Stimulated activated CD4-positive, alpha-beta T cell treated with anti-CD3 and anti-CD28 coated beads, Interleukin-1b, Interleukin-23, amount 100 ng/mL, for 48 hours (primary cell): ENCODE results near the gene PDXK.

Experiments used
- DNase-seq: peaks from one replicate; pipeline ENCODE4 v3.0.0-alpha.2; 2020

The PDXK gene

DNA sequence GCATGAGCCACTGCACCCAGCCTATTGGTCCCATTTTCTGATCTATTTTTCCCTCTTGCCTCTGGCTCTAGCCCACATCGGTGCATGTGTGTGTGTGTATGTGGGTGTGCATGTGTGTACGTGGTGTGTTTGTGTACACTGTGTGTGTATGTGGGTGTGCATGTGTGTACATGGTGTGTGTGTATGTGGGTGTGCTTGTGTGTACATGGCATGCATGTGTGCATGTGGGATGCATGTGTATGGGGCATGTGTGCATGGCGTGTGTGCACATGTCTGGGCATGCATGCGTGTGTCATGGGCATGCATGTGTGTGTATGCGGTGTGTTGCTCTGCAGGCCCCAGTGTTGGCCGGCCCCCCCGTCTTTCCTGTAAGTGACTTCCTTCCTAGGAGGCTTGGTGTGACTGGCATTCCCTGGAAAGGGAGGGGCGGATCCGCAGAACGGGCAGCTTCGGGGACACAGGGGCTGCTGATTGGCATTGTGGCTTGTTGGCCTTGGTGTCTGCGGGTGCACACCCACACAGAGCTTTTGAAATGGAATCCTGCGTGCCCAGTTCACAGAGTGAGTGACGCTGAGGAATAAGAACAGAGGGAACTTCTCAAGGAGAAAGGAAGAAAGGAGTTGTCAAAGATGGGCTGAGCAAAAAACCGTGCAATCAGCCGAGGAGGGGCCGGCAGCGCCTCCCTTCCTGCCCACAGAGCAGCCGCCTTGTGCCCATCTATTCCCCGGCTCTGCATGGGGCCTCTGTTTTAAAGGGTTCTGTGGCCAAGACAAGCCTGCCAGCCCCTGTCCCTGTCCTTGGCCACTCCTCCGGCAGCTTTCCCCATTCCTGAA lies 8.0 kb downstream of the PDXK start:
- no peak for DNase-seq

DNA sequence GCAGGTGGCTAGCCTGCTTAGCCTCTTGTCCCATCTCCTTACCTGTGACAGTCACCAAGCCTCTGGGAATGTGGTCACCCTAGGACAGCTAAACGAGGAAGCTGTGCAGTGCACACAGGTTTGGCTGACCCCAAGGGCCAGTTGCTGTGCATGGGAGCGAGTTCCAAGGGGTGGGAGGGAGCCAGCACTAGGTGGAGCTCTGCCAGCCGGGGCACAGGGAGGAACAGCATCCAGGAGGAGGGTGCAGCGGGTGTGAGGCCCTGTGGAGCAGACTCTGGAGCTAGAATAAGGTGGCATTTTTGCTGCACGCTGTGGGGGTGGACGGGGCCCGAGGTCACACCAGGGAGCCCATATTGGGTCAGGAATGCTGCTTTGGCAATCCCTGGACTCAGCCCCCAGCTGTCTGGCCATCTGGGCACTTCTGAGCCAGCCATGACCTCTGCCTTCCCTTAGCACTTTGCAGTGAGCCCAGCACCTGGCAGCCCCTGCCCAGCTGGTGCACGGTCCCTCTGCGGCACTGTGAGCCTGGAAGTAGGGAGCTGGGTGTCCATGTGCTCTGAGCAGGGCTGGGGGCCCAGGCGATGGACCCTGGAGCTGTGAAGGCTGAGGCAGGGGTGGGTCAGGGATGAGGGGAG lies 8.7 kb downstream of the PDXK start:
- no peak for DNase-seq

DNA sequence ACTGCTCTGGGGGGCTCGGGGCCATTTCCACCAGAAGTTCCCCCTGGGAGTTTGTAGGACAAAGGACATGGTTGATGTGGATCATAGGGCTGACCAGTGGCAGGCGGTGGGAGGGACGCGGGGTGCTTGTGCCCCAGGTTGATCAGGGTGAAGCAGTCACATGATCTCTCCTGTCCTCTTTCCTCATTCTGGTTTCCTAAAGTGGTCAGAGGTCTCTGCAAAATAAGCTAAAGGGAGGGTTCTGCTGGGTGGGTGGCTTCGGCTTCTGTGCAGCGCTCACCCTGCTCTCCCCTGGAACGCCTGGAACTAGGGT lies 9.2 kb downstream of the PDXK start:
- DNase-seq, result no peak

DNA sequence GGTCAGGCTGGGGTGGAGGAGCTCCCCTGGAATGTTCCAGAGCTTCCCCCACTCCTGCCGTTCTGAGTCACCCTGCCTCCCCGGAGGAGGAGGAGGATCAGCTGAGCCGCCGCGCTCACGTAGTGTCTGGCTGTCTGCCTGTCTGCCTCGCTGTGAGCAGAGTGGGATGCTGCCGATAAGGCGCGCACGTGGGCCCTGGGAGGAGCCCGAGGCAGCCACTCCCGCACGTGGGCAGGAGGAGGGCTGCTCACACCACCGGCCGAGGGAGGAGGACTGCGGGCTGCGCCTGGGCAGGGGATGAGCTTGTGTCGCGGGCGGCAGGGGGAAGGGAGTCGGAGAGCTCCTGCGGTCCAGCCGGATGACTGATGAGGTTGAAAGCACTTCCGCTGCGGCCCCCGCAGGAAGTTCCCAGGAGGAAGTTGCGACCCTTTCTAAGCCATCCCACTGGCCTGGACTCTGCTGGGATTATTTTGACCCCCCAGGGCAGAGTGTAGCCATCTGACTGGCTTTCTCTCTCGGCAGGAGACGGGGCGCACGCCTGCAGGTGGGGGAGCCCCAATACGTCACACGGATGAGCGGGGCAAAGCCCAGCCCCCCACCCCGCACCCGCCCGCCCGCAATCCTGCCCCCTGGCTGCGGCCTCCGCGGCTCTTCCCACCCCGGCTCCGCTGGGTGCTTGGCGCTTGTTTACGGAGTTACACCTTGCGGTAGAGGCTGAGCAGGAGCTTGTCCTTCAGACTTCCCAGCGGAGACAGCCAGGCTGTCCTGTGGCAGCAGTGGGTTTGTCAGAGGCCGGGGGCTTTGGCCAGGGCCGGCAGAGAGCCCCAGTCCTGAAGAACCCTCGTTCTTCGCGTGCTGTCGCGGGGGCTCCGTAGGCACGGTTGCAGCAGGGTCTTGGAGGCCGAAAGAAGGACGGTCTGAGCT lies 9.8 kb downstream of the PDXK start:
- peak; percentile 84 for DNase-seq

DNA sequence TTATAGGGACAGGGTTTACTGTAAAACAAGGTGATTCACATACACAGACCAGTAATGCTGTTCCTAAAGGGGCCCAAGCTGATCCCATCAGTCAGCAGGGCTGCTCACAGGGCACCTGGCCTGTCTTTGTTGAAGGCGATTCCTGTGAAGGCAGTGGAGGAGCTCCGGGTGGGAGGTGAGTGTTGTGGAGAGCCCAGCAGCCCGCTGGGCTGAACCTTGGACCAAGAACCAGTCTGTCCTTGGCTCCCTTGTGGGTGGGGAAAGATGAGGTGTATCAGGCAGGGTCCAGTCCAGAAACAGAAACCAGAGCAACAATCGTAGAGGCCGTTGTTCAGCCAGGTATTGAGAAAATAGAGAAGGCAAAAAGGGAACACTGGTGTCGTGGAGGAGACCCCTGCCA lies 12.5 kb downstream of the PDXK start:
- DNase-seq, result no peak

DNA sequence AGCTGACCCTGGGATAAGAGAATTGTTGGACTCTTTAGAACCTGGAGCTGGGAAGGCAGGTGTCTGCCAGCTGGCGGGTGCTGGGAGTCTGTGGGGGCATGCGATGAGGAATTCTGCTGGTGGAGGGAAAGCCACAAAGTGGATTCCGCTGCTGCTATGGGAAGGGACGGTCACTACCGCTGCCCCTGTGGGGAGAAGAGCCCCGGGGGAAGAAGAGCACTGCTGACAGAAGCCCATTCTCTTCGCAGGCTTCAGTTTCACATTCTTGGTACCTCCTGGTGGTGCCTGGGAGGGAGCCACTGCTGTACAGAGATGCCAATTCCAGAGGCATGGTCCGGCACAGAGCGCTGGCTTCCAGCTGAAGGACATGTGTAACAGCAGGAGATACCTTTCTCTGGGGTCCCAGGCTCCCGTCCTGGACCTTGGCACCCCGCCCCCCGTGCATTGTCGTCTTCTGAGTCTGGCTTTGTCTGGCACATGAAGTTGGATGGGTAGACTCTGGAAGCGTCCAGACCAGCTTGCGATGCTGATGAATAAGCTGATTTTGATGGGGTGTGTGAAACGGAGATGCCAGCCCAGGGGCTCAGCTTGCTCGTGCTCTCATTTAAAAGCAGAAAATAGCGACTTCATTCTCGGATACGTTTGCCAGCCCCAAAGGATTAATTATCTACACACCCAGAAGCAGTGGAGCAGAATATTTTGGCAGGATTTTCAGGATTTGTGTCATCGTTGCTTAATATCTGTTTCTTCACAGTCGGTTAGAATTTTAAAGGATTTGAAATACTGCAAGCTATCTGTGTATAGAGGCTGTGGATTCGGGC lies 13.2 kb downstream of the PDXK start:
- DNase-seq, result no peak

DNA sequence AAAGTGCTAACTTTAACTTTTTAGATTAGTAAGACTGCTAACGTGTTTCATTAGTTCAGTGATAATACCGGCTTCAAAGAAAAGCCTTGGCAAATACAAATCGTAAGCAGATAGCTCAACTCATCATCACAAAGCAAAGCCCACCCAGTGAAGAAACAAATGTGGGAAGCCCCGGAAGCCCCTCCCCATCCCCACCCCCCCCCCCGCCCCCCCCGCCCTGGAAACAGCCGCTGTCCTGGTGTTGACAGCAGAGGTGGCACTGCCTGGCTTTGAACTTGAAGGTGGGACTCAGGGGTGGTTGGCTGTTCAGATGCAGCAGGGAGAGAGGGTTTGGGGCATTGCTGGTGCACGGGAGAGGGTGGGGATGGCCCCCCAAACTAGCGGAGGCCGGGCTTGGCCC lies 14.1 kb downstream of the PDXK start:
- DNase-seq, result no peak

DNA sequence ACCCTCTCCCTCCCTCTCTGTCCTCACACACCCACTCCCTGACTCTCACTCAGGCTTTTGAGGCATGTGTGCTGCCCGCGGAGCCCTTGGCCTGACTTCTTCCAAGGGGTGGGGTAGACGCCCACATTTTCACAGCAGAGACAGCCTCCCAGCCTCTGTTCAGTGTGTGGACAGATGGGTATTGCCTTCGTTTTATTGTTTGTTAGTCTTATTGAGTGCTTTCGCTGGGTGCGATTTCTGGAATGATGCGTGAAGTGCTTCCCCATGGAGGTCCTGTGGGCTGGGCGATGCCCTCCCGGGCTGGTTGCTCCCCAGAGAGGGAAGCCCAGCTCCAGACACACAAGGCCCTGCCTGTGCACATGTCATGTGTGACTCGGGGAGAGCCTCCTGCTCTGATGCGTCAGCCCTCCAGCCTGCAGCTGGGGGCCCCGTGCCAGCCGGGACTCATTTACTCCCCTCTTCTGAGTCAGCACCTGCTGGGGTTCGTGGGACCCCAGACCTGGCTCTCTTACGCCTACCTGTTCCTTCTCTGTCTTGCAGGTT lies 14.7 kb downstream of the PDXK start:
- no peak for DNase-seq

DNA sequence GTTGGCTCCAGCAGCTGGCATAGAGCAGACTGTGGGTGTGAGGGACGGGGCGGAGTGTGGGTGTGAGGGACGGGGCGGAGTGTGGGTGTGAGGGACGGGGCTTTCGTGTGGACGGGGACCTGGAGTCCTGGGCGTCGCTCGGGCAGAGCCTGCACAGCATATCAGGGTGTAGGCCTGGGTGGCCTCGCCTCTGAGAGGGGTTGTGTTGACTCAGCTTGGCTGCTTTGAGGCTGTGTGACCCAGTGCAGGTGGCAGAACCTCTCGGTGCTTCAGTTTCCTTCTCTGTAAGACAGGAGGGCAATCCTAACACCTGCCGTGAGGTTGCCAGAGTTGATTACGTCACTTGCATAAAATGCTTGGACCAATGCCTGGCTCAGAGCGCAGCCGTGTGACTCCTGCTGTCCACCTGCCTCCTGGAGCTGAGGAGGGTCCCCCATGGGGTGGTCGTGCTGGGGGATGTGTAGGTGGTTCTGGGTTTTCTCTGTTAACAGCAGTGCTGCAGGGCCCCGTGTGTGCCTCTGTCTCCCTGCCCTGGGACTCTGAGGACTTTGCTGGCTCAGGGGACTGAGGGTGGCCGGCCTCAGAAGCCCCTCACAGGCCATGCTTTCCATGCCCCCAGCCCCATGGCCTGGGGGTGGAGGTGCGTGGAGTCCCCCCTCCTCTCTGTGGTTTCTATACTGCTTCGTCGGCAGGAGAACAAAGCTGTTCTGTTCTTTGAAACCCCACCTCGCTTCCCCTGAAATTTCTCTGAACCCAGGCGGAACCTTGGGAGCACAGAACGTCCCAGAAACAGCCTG lies 15.4 kb downstream of the PDXK start:
- peak; percentile 36 for DNase-seq

DNA sequence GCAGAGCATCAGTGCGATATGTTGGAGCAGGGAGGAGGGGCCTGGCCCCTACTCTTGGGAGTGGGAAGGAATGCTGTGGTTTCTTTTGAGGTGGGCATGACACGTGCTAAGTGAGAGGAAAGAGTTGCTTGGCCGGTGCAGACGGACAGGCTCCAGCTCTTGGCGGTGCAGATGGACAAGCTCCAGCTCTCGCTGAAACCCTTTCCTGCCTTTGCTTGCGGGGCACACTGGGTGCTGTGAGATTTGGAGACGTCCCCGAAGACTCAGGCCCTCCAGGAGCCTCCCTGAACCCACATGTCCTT lies 15.9 kb downstream of the PDXK start:
- DNase-seq, result no peak

DNA sequence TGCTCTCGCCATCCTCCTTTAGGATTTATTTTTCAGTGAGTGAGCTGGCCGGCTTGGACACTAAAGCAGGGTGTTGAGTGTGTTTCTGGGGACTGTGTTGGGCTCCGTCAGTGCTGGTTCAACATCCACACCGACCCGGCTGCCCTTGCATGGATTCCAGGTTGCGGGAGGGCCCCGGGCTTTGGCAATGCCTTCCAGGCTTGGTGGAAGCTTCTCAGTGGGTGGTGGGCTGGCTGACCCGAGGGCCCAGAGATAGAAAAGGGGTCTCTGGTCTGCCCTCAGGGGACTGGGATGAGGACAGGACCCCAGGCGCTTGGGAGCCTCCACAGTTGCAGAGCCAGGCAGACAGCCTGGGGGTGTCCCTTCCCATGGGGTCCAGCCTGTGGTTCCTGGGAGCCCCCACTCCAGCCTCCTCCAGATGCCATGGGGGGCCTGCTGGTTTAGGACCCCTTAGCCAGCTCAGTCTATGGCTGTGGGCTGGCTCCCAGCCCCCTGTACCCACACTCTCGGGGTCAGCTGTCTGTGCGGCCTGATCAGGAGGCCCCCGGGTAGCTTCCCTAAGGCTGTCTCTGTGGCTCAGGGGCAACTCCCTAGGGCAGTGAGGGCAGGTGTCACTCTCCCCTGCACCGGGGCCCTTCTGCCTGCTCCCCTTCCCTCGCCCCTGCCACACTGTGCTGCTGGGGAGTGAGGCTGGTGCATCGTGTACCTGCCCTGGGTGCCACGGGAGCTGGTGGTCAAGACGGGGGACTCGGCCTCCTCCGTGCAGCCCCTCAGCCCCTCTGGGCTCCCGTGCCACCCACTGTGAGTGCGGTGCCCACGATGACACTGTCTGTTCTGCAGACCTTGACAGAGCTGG lies 16.5 kb downstream of the PDXK start:
- no peak for DNase-seq

DNA sequence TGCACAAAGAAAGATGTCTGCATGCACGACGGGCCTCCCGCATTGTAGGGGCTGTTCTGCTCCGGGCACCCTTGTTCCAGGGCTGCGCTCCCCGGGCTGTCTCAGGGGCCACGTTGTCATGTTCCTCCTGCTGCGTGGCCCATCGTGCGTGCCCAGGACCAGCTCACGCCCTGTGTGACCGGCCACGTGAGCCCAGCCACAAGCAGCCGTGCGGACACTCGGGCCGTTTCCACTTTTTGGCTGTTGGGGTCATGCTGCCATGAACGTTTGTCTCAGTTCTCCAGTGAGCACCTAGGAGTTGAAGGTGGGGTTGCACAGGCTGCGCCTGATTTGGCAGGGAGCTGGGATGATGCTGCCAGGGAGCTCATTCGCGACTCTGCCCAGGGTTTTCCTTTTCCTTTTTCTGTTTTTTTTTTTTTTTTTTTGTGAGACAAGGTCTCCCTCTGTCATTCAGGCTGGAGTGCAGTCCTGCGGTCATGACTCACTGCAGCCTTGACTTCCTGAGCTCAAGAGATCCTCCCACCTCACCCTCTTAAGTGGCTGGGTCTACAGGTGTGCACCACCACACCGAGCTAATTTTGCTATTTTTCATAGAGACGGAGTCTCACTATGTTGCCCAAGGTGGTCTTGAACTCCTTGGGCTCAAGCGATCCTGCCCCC lies 17.4 kb downstream of the PDXK start:
- DNase-seq, result no peak

DNA sequence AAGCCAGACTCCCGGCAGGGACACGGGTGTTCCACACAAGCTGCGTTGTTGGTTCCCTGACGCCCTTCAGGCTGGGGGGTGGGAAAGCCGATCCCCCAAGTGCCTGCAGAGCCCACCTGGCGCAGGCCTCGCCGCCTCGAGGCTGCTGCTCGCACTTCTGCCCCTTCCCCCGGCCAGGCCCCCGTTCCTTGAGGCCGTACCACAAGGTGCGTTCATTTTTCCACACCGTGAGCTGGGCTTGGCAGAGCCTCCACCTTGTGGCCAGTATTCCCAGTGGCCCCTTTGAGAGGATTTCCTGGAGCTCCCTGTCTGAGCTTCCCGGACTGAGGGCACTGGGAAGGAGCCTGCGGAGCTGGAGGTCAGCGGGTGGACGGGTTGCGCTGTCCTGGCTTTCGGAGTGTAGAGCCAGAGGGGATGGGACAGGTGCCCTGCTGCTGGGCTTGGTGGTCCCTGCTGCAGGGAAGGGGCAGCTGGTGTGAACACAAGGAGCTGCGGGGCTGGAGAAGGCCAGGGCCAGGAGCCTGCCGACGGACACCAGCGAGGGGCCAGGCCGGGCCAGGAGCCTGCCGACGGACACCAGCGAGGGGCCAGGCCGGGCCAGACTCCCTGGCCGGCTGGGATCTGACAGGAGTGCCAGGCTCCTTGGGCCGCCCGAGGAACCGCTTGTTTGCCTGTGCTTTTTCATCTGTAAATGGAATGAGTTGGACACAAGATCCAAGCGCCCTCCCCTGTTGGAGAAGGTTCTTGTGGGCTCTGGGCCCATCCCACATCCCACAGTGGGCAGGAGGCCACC lies 18.4 kb downstream of the PDXK start:
- no peak for DNase-seq

DNA sequence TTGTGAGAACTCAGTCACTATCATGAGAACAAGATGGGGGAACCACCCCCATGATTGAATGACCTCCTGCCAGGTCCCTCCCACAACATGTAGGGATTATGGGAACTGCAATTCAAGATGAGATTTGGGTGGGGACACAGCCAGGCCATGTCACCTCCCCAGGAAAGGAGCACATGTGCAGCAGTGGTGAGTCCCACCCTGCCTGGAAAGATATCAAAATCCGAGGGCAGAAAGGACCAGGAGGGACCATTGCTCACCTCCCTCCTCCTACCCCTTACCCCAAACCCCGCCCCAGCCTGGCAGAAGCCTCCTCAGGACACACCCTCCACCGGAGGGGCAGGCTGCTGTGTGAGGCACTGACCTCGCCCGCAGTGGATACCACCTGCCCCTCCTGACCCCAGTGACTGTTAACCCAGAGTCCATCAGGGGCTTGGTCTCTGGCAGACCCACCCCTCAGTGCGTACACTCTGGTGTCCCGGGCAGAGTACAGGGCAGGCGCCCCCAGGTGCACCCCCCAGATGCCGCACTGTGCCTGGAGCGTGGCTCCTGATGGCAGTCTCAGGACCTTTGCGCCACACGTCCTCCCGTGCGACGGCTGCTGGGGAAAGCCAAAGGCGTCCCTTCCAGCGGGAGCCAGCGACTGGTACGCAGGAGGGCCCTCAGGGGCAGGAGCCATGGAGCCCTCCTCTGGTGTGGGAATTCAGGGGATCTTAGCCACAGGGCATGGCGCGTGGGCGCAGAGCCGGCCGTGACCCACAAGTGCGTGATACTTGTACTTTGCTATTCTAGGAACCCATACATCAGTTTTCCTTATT lies 20.9 kb downstream of the PDXK start:
- no peak for DNase-seq

DNA sequence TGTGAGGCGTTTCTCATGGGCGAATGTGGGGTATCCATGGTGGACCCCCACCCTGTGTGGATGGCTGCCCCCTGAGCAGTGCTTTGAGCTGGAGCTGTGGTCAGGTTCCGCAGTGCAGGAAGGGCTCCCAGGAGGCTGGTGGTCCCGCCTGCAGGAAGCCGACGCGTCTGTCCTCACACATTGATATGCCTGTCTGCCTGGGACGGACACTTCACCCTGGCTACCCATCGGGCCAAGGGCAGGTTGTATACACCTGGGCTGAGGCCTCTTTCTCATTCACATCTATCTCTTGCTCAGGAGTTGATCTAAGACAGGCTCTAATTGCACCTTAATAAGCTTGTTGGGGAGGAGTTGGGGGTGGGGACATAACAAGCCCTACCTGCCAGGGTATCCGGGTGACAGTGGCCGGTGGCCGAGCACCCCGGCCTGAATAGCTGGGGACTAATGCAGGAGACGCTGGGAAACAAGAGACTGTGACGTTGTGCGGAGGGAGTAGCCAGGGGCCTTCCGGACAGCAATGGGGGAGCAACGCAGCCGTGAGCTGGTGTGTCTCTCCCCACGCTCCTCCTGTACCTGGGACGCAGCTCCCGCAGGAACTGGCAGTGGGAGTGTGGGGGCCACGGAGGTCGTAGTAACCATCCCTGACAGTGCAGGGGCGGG lies 21.7 kb downstream of the PDXK start:
- DNase-seq, result no peak

DNA sequence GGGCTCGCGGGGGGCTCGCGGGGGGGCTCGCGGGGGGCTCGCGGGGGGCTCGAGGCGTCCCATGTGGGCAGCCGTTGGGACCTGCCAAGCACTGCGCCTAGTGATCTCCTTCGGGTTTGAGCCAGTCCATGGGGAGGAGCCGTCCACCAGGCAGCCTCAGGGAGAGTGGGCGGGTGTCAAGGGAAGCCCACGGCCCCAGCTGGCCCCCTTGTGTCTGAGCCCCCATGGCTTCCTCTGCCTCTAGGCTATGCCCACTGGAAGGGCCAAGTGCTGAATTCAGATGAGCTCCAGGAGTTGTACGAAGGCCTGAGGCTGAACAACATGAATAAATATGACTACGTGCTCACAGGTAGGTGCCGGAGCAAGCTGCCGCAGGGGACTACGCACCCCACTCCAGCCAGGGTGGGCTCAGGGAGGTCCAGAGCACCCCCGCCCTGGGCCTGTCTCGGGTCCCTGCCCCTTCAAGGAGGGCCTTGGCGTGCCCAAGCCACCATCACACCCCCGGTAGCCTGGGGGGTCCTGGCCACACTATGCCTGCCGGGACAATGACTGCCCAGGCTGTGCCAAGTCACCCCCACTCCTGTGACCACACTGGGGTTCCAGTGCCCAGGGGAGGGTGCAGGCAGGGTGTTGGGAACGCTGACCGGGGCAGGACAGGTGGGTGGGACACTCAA lies 22.6 kb downstream of the PDXK start:
- no peak for DNase-seq

DNA sequence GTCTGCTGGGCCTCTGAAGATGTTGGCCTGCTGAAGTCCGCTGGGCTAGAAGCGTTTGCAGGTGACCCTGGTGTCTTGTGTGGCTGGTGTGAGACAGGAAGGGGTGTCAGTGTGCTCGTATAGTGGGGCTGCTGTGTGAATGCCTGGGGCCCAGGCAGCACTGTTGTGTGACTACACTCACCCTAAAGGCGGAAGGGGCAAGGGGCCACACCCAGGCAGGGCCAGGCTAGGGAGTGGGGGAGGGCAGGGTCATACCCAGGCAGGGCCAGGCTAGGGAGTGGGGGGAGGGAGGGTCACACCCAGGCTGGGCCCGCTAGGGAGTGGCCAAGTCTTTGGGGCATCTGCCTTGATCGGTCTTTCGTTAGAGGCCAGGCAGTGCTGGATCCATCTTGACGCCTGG lies 25.0 kb downstream of the PDXK start:
- no peak for DNase-seq
